Ishikawa (cell line): ENCODE results near the gene CARMIL1.
A peak's percentile ranks its signal among the peaks of the same experiment; 100 is the strongest.

Experiments
- CEBPB ChIP-seq: IDR thresholded peaks from 2 replicates; pipeline ENCODE4 v1.6.1; 2012
- CREB1 ChIP-seq: IDR thresholded peaks from 2 replicates; pipeline ENCODE4 v1.6.1; 2012; ENCODE audit warnings: low read depth
- EGR1 ChIP-seq: IDR thresholded peaks from 2 replicates; pipeline ENCODE4 v1.6.1; 2012
- EP300 ChIP-seq: IDR thresholded peaks from 2 replicates; pipeline ENCODE4 v1.6.1; 2012; ENCODE audit warnings: borderline replicate concordance
- FOXM1 ChIP-seq: IDR thresholded peaks from 2 replicates; pipeline ENCODE4 v1.6.1; 2012; ENCODE audit warnings: low read depth, borderline replicate concordance
- MAX ChIP-seq: IDR thresholded peaks from 2 replicates; pipeline ENCODE4 v1.6.1; 2012
- NFIC ChIP-seq: IDR thresholded peaks from 2 replicates; pipeline ENCODE4 v1.6.1; 2012
- RAD21 ChIP-seq: IDR thresholded peaks from 2 replicates; pipeline ENCODE4 v1.6.1; 2012; ENCODE audit warnings: low read depth
- REST ChIP-seq: IDR thresholded peaks from 2 replicates; pipeline ENCODE4 v1.6.1; 2012; ENCODE audit warnings: low read depth, mild to moderate bottlenecking
- TAF1 ChIP-seq: IDR thresholded peaks from 2 replicates; pipeline ENCODE4 v1.6.1; 2012; ENCODE audit warnings: low read depth, mild to moderate bottlenecking
- TCF12 ChIP-seq: IDR thresholded peaks from 2 replicates; pipeline ENCODE4 v1.6.1; 2012; ENCODE audit warnings: low read depth
- TEAD4 ChIP-seq: IDR thresholded peaks from 2 replicates; pipeline ENCODE4 v1.6.1; 2012
- USF1 ChIP-seq: IDR thresholded peaks from 2 replicates; pipeline ENCODE4 v1.6.1; 2012
- YY1 ChIP-seq: IDR thresholded peaks from 2 replicates; pipeline ENCODE4 v1.6.1; 2012; ENCODE audit warnings: low read depth
- ZBTB7A ChIP-seq: IDR thresholded peaks from 2 replicates; pipeline ENCODE4 v1.6.1; 2012; ENCODE audit warnings: low read depth

The CARMIL1 gene

GRCh38 chr6:25278261-25278913 lies 787 bp upstream of the CARMIL1 start:
- TF ChIP-seq MAX, result peak; percentile 26; the same call in 1 of the 2 replicates
- TF ChIP-seq TAF1, result no peak
- TF ChIP-seq USF1, result 0 out of 2 replicates have a peak, but pooled peaks have one; percentile 16

GRCh38 chr6:25279748-25280343 lies 672 bp downstream of the CARMIL1 start:
- no peak for TF ChIP-seq NFIC
- no peak for TF ChIP-seq EGR1
- TF ChIP-seq TAF1, result no peak
- TF ChIP-seq USF1, result 0 out of 2 replicates have a peak, but pooled peaks have one; percentile 23
- TF ChIP-seq EP300, result no peak
- TF ChIP-seq ZBTB7A, result peak; percentile 86
- TF ChIP-seq YY1, result no peak
- 0 out of 2 replicates have a peak, but pooled peaks have one; percentile 31 for TF ChIP-seq MAX
- TF ChIP-seq RAD21, result no peak

- TF ChIP-seq TEAD4, result no peak
- no peak for TF ChIP-seq TAF1
- no peak for TF ChIP-seq YY1
- no peak for TF ChIP-seq RAD21
- no peak for TF ChIP-seq TCF12
- no peak for TF ChIP-seq CEBPB
- no peak for TF ChIP-seq USF1
- TF ChIP-seq ZBTB7A, result no peak; the same call in 1 of the 2 replicates
- no peak for TF ChIP-seq FOXM1
- no peak for TF ChIP-seq MAX
- no peak for TF ChIP-seq REST
- no peak for TF ChIP-seq CREB1
- TF ChIP-seq EP300, result no peak
- no peak for TF ChIP-seq NFIC
- no peak for TF ChIP-seq EGR1
Measured at GRCh38 chr6:25280344-25281074, 1.3 kb downstream of the CARMIL1 start.

GRCh38 chr6:25286891-25287290 lies 7.7 kb downstream of the CARMIL1 start:
- TF ChIP-seq ZBTB7A (no peak), EP300 (no peak), TEAD4 (no peak), YY1 (no peak), NFIC (no peak), RAD21 (no peak), REST (no peak), EGR1 (no peak), CEBPB (no peak), TCF12 (no peak)

- TF ChIP-seq FOXM1 (no peak), TEAD4 (no peak), USF1 (no peak), EP300 (no peak), EGR1 (no peak), CEBPB (no peak), MAX (no peak), REST (no peak), TCF12 (no peak), CREB1 (no peak), RAD21 (no peak), YY1 (no peak), TAF1 (no peak), NFIC (no peak)
Measured at GRCh38 chr6:25287941-25288340, 8.8 kb downstream of the CARMIL1 start.
